Psoas muscle (tissue), 8 donors: Measurements from ENCODE around the gene PRKN. TPM values are rescaled to one million over a fixed set of nuclear protein-coding genes. Genes with fewer than 3 reads are reported as not detected.

Source experiments
- ATAC-seq, 4 donors: fragments of 200-7000 bp; cut with Tn5 transposase; one replicate each; pipeline ENCODE4 v1.9.1; 2020; ENCODE audit warnings: moderate library complexity in 3 of 4, mild to moderate bottlenecking in 2 of 4
- DNase-seq, 2 donors: peaks; one replicate each; pipeline ENCODE4 v3.0.0-alpha.2; 2020
- H3K27ac ChIP-seq: fragments of 200-600 bp; one replicate; pipeline ENCODE4 v1.8.0; 2022
- H3K27me3 ChIP-seq, 3 donors: fragments of 200-600 bp in 1 of 3; one replicate each; pipeline versions ENCODE4 v1.6.1 to v1.8.0; 2013 to 2022; ENCODE audit warnings: low read length in 2 of 3, mild to moderate bottlenecking in 2 of 3, moderate library complexity in 1 of 3; ENCODE audit not compliant: insufficient read depth in 3 of 3
- H3K36me3 ChIP-seq, 2 donors: fragments of 200-600 bp in 1 of 2; one replicate each; pipeline versions ENCODE4 v1.6.1 to v1.8.0; 2013 to 2022; ENCODE audit warnings: low read depth in 1 of 2, mild to moderate bottlenecking in 1 of 2, moderate library complexity in 1 of 2; ENCODE audit not compliant: insufficient read depth in 1 of 2
- H3K4me1 ChIP-seq: fragments of 200-600 bp; one replicate; pipeline ENCODE4 v1.8.0; 2022
- H3K4me3 ChIP-seq: fragments of 200-600 bp; one replicate; pipeline ENCODE4 v1.8.0; 2022; ENCODE audit warnings: mild to moderate bottlenecking
- H3K9me3 ChIP-seq: fragments of 200-600 bp; one replicate; pipeline ENCODE4 v1.8.0; 2022
- WGBS, 3 donors: extraction: QIAGEN DNeasy Blood & Tissue Kit; methylation state at CpG; one replicate each; pipeline versions ENCODE4 v1.1.6 to v1.1.7; 2013; 5-methylcytosine and 5-hydroxymethylcytosine counted together
- intact Hi-C, 2 donors: fragments of 100-400 bp; cut with DNase I; formaldehyde crosslinking; loops; one replicate each; pipeline versions ENCODE4 v1.11.0 to v1.14.2; 2022
- polyA plus RNA-seq, 3 donors: library from polyadenylated mRNA; stranded (reverse); fragments of 200-250 nt; gene quantifications; one replicate each; pipeline ENCODE4 v1.2.3, GENCODE V29; 2013
- total RNA-seq, 4 donors: library from RNA; stranded (reverse); fragmentation: NEBNext Ultra II Directional in 2 of 4; extraction: Animal tissue kit (Norgen Biotek cat#: 25700) in 2 of 4; gene quantifications; one replicate each; pipeline versions ENCODE4 v1.2.1 to v1.2.4, GENCODE V29; 2021 to 2023
- TF ChIP-seq, protein P1 (sequence below): fragments of 200-600 bp; IDR thresholded peaks from one replicate; pipeline ENCODE4 v1.8.0; 2022; ENCODE audit warnings: antibody characterized with exemption
- donor health status: healthy with polysubstance abuse.
- donor health status: DM: no; HTN: no; CAD: no; lungs with moderate emphysema.
- donor health status: Bipolar disorder and iron deficiency.
- donor health status: healthy.
- donor health status: DM: yes; HTN: yes; CAD: no.
- donor health status: DM: no; HTN: no; CAD: no.
- donor health status: DM: no; HTN: no; CAD: no.
- donor health status: DM: yes; HTN: yes; CAD: no.

Gene PRKN
- total and polyA plus RNA-seq, 7 donors: 1.5 to 19.5 (median 11.7) TPM

DNA sequence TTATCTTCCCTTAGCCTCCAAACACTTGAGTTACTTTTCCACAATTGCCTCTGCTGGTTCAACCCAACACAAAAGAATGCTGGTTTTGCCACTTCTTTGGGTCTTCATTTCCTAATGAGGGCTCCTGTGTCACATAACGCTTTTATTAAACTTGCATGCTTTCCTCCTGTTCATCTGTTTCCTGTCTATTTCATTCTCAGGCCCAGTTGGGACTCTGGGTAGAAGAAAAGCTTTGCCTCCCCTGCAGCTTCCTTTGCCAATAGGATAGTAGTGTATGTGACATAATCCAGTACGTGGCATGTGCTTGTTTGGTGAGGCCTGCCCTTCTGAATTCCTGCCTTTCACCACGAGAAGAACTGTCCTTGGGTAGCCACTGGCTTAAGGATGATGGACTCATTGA, 924.4 kb downstream of the PRKN start:
- WGBS, 3 donors: 64 to 72% (median 67%) methylated on average over 3 of the region's 3 CpGs
- ATAC-seq: no peak

DNA sequence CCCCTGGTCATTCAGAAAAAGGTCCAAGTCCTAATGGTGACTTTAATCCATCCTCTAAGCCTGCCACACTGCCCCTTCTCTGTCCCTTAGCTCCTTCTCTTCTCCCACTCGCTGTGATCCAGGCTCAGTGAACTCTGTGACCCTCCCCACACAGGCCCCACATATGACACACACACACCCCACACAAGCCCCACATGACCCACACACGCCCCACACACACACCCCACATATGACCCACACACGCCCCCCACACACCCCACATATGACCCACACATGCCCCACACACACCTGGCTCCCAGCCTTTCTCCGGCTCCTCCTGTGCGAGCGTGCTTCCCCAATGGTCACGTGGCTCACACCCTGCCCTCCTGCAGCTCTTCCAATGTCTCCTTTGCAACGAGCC, 925.3 kb downstream of the PRKN start:
- WGBS, 3 donors: 88 to 93% (median 91%) methylated on average over 8 of the region's 8 CpGs
- Histone ChIP-seq H3K4me1 (no peaks in the 10 kb centered on the region), H3K9me3 (no peaks in the 10 kb centered on the region), H3K4me3 (no peak overlapping the region), H3K36me3 (no peaks in the 10 kb centered on the region), H3K27ac (no peak overlapping the region), H3K27me3 (no peaks in the 10 kb centered on the region)
- TF ChIP-seq, protein P1, sequence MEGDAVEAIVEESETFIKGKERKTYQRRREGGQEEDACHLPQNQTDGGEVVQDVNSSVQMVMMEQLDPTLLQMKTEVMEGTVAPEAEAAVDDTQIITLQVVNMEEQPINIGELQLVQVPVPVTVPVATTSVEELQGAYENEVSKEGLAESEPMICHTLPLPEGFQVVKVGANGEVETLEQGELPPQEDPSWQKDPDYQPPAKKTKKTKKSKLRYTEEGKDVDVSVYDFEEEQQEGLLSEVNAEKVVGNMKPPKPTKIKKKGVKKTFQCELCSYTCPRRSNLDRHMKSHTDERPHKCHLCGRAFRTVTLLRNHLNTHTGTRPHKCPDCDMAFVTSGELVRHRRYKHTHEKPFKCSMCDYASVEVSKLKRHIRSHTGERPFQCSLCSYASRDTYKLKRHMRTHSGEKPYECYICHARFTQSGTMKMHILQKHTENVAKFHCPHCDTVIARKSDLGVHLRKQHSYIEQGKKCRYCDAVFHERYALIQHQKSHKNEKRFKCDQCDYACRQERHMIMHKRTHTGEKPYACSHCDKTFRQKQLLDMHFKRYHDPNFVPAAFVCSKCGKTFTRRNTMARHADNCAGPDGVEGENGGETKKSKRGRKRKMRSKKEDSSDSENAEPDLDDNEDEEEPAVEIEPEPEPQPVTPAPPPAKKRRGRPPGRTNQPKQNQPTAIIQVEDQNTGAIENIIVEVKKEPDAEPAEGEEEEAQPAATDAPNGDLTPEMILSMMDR: no peak
- no peak for ATAC-seq
- intact Hi-C loops: no loop called here
- no peak for DNase-seq

More for the DNA sequence above, 924.4 kb downstream of the PRKN start:
- intact Hi-C loops: no loop called here
- TF ChIP-seq, protein P1: no peak
- H3K36me3 ChIP-seq: no peaks in the 10 kb centered on the region
- no peak overlapping the region for H3K4me3 ChIP-seq
- H3K4me1 ChIP-seq: no peaks in the 10 kb centered on the region
- H3K27me3 ChIP-seq: no peaks in the 10 kb centered on the region
- H3K9me3 ChIP-seq: no peaks in the 10 kb centered on the region
- DNase-seq: no peak
- H3K27ac ChIP-seq: no peak overlapping the region

GRCh38 chr6:161798844-161799394, 928.6 kb downstream of the PRKN start:
- ATAC-seq: no peak
- DNase-seq: no peak
- Histone ChIP-seq H3K4me3 (no peak overlapping the region), H3K27ac (no peak overlapping the region), H3K27me3 (no peaks in the 10 kb centered on the region), H3K4me1 (no peaks in the 10 kb centered on the region), H3K36me3 (no peaks in the 10 kb centered on the region), H3K9me3 (no peaks in the 10 kb centered on the region)
- 76 to 84% (median 79%) methylated on average over 7 of the region's 7 CpGs for WGBS, 3 donors
- intact Hi-C loops: no loop called here
- TF ChIP-seq, protein P1: no peak

GRCh38 chr6:161796681-161797080, 930.9 kb downstream of the PRKN start:
- H3K4me1 ChIP-seq: no peaks in the 10 kb centered on the region
- H3K36me3 ChIP-seq: no peaks in the 10 kb centered on the region
- no peaks in the 10 kb centered on the region for H3K9me3 ChIP-seq
- no peak for DNase-seq
- H3K27me3 ChIP-seq: no peaks in the 10 kb centered on the region
- ATAC-seq: no peak
- intact Hi-C loops: no loop called here
- H3K27ac ChIP-seq: no peak overlapping the region
- H3K4me3 ChIP-seq: no peak overlapping the region
- WGBS, 3 donors: 12 to 30% (median 18%) methylated on average over 1 of the region's 1 CpG
- TF ChIP-seq, protein P1: no peak

DNA sequence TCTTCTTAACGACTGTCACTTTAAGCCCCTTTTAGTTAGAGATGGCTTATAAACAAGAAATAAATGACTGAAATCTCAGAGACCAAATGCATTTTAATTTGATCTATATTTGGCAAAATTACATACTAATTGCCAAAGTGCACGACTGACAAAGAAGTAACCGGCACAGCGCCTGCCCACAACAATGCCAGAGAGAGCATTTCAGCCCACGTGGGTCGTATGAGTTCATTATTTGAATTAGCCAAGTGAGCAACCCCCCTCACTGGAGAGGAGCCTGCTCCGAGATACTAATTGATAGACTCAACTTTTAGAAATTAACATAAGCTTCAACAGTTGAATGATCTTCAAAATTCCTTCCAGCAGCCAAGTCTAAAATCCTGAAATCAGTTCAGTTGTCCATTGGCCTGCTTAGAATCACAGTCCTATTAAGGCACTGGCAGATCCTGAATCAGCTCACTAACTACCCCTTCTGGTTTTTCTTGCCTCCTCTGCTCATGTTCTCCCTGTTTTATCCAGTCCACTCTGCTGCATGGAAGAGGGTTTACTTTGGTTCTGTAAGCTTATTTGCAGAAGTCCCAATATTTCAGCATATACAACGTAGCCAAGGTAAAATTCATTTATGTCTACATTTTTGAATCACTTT, 934.6 kb downstream of the PRKN start:
- no peaks in the 10 kb centered on the region for H3K4me1 ChIP-seq
- H3K27me3 ChIP-seq: no peaks in the 10 kb centered on the region
- TF ChIP-seq, protein P1: no peak
- no peak for DNase-seq
- intact Hi-C loops: no loop called here
- no peaks in the 10 kb centered on the region for H3K36me3 ChIP-seq
- ATAC-seq: no peak
- H3K4me3 ChIP-seq: no peak overlapping the region
- no peaks in the 10 kb centered on the region for H3K9me3 ChIP-seq
- no peak overlapping the region for H3K27ac ChIP-seq
- WGBS, 3 donors: 71 to 76% (median 73%) methylated on average over 8 of the region's 8 CpGs
